Common myeloid progenitor, CD34-positive (primary cell): ENCODE measurements around the gene CCL26.

Experiments
- CTCF ChIA-PET: fragments of 350-600 bp; sonication (Branson Sonifier 250); formaldehyde crosslinking; loops from one replicate; lab custom pipeline; 2021; ENCODE audit warnings: antibody characterized with exemption; lab: Charles Lee
- POLR2A ChIA-PET: fragments of 350-600 bp; sonication (Branson Sonifier 250); formaldehyde crosslinking; loops from one replicate; lab custom pipeline; 2021; ENCODE audit warnings: antibody characterized with exemption; lab: Charles Lee
- DNase-seq, 3 donors: peaks; one replicate each; pipeline versions ENCODE4 v3.0.0 to v3.0.0-alpha.2; 2013
- H3K27ac ChIP-seq, 2 experiments: 1 replicate in 1 of 2; 2 replicates in 1 of 2; pipeline ENCODE4 v1.7.0; 2013; ENCODE audit warnings: inconsistent platforms in 2 of 2, low read length in 2 of 2, mild to moderate bottlenecking in 2 of 2, low read depth in 1 of 2, moderate library complexity in 1 of 2; ENCODE audit not compliant: severe bottlenecking in 2 of 2, insufficient read depth in 1 of 2, poor library complexity in 1 of 2
- H3K27me3 ChIP-seq, 5 experiments: replicated peaks in 2 of 5; 1 replicate in 3 of 5; 2 replicates in 2 of 5; pipeline versions ENCODE4 v1.6.1 to v1.7.0; 2013; ENCODE audit warnings: low read length in 4 of 5, mild to moderate bottlenecking in 2 of 5, moderate library complexity in 2 of 5, inconsistent platforms in 1 of 5; ENCODE audit not compliant: insufficient read depth in 5 of 5, control insufficient read depth in 4 of 5
- H3K36me3 ChIP-seq, 4 experiments: 1 replicate in 2 of 4; 2 replicates in 2 of 4; pipeline versions ENCODE4 v1.6.1 to v1.7.0; 2013; ENCODE audit warnings: low read length in 3 of 4, control low read depth in 1 of 4, mild to moderate bottlenecking in 1 of 4; ENCODE audit not compliant: control insufficient read depth in 4 of 4, insufficient read depth in 4 of 4
- H3K4me1 ChIP-seq, 4 experiments: 1 replicate in 3 of 4; 2 replicates in 1 of 4; pipeline versions ENCODE4 v1.6.1 to v1.7.1; 2013; ENCODE audit warnings: low read length in 3 of 4, mild to moderate bottlenecking in 3 of 4, control low read depth in 1 of 4, inconsistent platforms in 1 of 4, moderate library complexity in 1 of 4; ENCODE audit not compliant: control insufficient read depth in 4 of 4, insufficient read depth in 4 of 4; ENCODE audit errors: control extremely low read depth in 1 of 4
- H3K4me3 ChIP-seq, 7 experiments: 1 replicate in 4 of 7; 2 replicates in 3 of 7; pipeline versions ENCODE4 v1.5.1 to v1.7.0; 2013; ENCODE audit warnings: mild to moderate bottlenecking in 7 of 7, low read length in 6 of 7, moderate library complexity in 6 of 7, inconsistent platforms in 2 of 7, low read depth in 2 of 7, control low read depth in 1 of 7; ENCODE audit not compliant: insufficient read depth in 4 of 7, control insufficient read depth in 1 of 7; ENCODE audit errors: extremely low read depth in 1 of 7
- H3K9me3 ChIP-seq, 5 experiments: 1 replicate in 4 of 5; 2 replicates in 1 of 5; pipeline versions ENCODE4 v1.6.1 to v1.7.1; 2013; ENCODE audit warnings: low read length in 4 of 5, mild to moderate bottlenecking in 2 of 5, inconsistent platforms in 1 of 5, low read depth in 1 of 5, moderate library complexity in 1 of 5; ENCODE audit not compliant: control insufficient read depth in 4 of 5, insufficient read depth in 2 of 5; ENCODE audit errors: control extremely low read depth in 1 of 5
- WGBS: methylation state at CpG from one replicate; pipeline ENCODE4 v1.1.5; 2013; ENCODE audit not compliant: insufficient coverage; 5-methylcytosine and 5-hydroxymethylcytosine counted together

CCL26 gene

GRCh38 chr7:75739796-75740672 is 32.0 kb downstream of the CCL26 start:
- peak in 1 of 3 donors; percentile 90 for DNase-seq
- H3K36me3 ChIP-seq = no peaks in the 10 kb centered on the region
- peaks cover 0 to 25% (median 13%) of the 10 kb centered on the region in 4 experiments for H3K4me1 ChIP-seq
- WGBS = 74% methylated on average over 17 of the region's 26 CpGs
- CTCF ChIA-PET = interaction anchor here (0.9 to 1.2 kb wide), 6 partner anchors 10 to 126 kb away, joined by 3 to 6 read pairs (median 3); no protein-coding TSS in a partner anchor
- H3K9me3 ChIP-seq = no peaks in the 10 kb centered on the region
- POLR2A ChIA-PET = interaction anchor here (2.0 kb wide), 1 partner anchor 12 kb away, joined by 5 read pairs; no protein-coding TSS in a partner anchor
- peak overlapping the region; percentile 59 to 88 (median 79) for H3K4me3 ChIP-seq
- H3K27me3 ChIP-seq = peaks cover 0 to 2% (median 0%) of the 10 kb centered on the region in 5 experiments
- peak overlapping the region in 1 of 2 experiments; percentile 66 for H3K27ac ChIP-seq

- CTCF ChIA-PET = interaction anchor here (1.0 to 1.8 kb wide), 5 partner anchors 11 to 125 kb away, joined by 3 to 7 read pairs (median 3); no protein-coding TSS in a partner anchor
- no peaks in the 10 kb centered on the region for H3K36me3 ChIP-seq
- POLR2A ChIA-PET = interaction anchor here (0.6 to 2.0 kb wide), 2 partner anchors 11 to 55 kb away, joined by 5 to 6 read pairs; no protein-coding TSS in a partner anchor
- no peaks in the 10 kb centered on the region for H3K9me3 ChIP-seq
- H3K27ac ChIP-seq = peak overlapping the region in 1 of 2 experiments; percentile 79
- peaks cover 0 to 2% (median 0%) of the 10 kb centered on the region in 5 experiments for H3K27me3 ChIP-seq
- peak overlapping the region; percentile 59 to 95 (median 89) for H3K4me3 ChIP-seq
- DNase-seq = peak; percentile 98 to 99 (median 99)
- H3K4me1 ChIP-seq = peaks cover 0 to 25% (median 13%) of the 10 kb centered on the region in 4 experiments
- 0% methylated on average over 76 of the region's 89 CpGs for WGBS
Observed at GRCh38 chr7:75738975-75739795, 32.8 kb downstream of the CCL26 start.

- H3K4me1 ChIP-seq = peaks cover 0 to 25% (median 13%) of the 10 kb centered on the region in 4 experiments
- ChIA-PET CTCF (interaction anchor here (0.6 to 1.8 kb wide), 2 partner anchors 23 to 173 kb away, joined by 3 to 7 read pairs; no protein-coding TSS in a partner anchor), POLR2A (interaction anchor here (2.0 kb wide), 1 partner anchor 11 kb away, joined by 5 read pairs; no protein-coding TSS in a partner anchor)
- peak within 1 kb of the TSS; percentile 25 to 79 for H3K27ac ChIP-seq
- DNase-seq = no peak
- H3K9me3 ChIP-seq = no peaks in the 10 kb centered on the region
- peaks cover 0 to 2% (median 0%) of the 10 kb centered on the region in 5 experiments for H3K27me3 ChIP-seq
- peak within 1 kb of the TSS; percentile 59 to 95 (median 89) for H3K4me3 ChIP-seq
- H3K36me3 ChIP-seq = no peaks in the 10 kb centered on the region
- 0% methylated on average over 24 of the region's 30 CpGs for WGBS
Observed at GRCh38 chr7:75738604-75738974, 33.4 kb downstream of the CCL26 start, which contains the start of gene HIP1. TSS of gene HIP1 (minus strand) at chr7:75738941. CDS start at chr7:75738920, 21 bp downstream.

- peak in 1 of 3 donors; percentile 20 for DNase-seq
- Histone ChIP-seq H3K4me1 (peaks cover 0 to 25% (median 13%) of the 10 kb centered on the region in 4 experiments), H3K9me3 (no peaks in the 10 kb centered on the region), H3K4me3 (peak overlapping the region; percentile 57 to 95 (median 89)), H3K27ac (peak overlapping the region in 1 of 2 experiments; percentile 79), H3K27me3 (no peaks in the 10 kb centered on the region), H3K36me3 (peaks cover 0 to 2% (median 0%) of the 10 kb centered on the region in 4 experiments)
- ChIA-PET POLR2A (interaction anchor here (0.6 to 2.0 kb wide), 2 partner anchors 10 to 26 kb away, joined by 3 to 5 read pairs; no protein-coding TSS in a partner anchor), CTCF (interaction anchor here (0.6 to 1.8 kb wide), 2 partner anchors 24 to 173 kb away, joined by 3 to 7 read pairs; no protein-coding TSS in a partner anchor)
- 0% methylated on average over 12 of the region's 18 CpGs for WGBS
Observed at GRCh38 chr7:75737856-75738603, 34.0 kb downstream of the CCL26 start.

- ChIA-PET CTCF (interaction anchor here (1.2 kb wide), 1 partner anchor 27 kb away, joined by 5 read pairs; no protein-coding TSS in a partner anchor), POLR2A (no interaction called here)
Observed at GRCh38 chr7:75735581-75736350, 36.2 kb downstream of the CCL26 start.

More at GRCh38 chr7:75735581-75736350, 36.2 kb downstream of the CCL26 start:
- Histone ChIP-seq H3K27ac (no peak overlapping the region), H3K27me3 (no peaks in the 10 kb centered on the region), H3K4me1 (peaks cover 0 to 17% (median 11%) of the 10 kb centered on the region in 4 experiments), H3K36me3 (peaks cover 0 to 2% (median 0%) of the 10 kb centered on the region in 4 experiments), H3K9me3 (no peaks in the 10 kb centered on the region), H3K4me3 (no peak overlapping the region)
- no peak for DNase-seq
- WGBS = no CpG with 5 or more reads among the region's 9 CpGs
